GM12873 (cell line): ENCODE results near the gene RBM47.

Experiments
- CTCF ChIP-seq: IDR thresholded peaks from 2 replicates; pipeline ENCODE4 v1.5.1; 2012; ENCODE audit warnings: low read depth, mild to moderate bottlenecking, moderate library complexity, low read length, control low read depth; ENCODE audit not compliant: insufficient read depth; ENCODE audit errors: missing control alignments

Gene RBM47

GRCh38 chr4:40622913-40623312 is 6.8 kb downstream of the RBM47 start:
- TF ChIP-seq CTCF, result no peak

- no peak for TF ChIP-seq CTCF
Measured at GRCh38 chr4:40621592-40622512, 7.8 kb downstream of the RBM47 start.

GRCh38 chr4:40621229-40621591 is 8.5 kb downstream of the RBM47 start:
- no peak for TF ChIP-seq CTCF

- no peak for TF ChIP-seq CTCF
Measured at GRCh38 chr4:40619600-40619999, 10.1 kb downstream of the RBM47 start.

- no peak for TF ChIP-seq CTCF
Measured at GRCh38 chr4:40617872-40618271, 11.8 kb downstream of the RBM47 start.

GRCh38 chr4:40614031-40614430 is 15.6 kb downstream of the RBM47 start:
- TF ChIP-seq CTCF, result no peak

GRCh38 chr4:40613456-40613855 is 16.2 kb downstream of the RBM47 start:
- no peak for TF ChIP-seq CTCF
